ENCODE data around the gene ADPRHL1. TPM values are rescaled to one million over a fixed set of nuclear protein-coding genes. Genes with fewer than 3 reads are reported as not detected.
"Not testable (repeated sequence)": the region's sequence is repeated elsewhere in the genome, so short reads cannot be mapped to it uniquely, and the experiment has no call there.

ADPRHL1 gene
- total RNA-seq, 1 donor from 2014 or later, result 2.8 TPM

- no peaks in the 10 kb centered on the region for H3K9me3 Mint-ChIP-seq
- no peak overlapping the region for H3K4me3 Mint-ChIP-seq
- peaks cover 9% of the 10 kb centered on the region for H3K4me1 Mint-ChIP-seq
- H3K27ac Mint-ChIP-seq (ENCODE audit: unreplicated experiment), result no peak overlapping the region
- no peaks in the 10 kb centered on the region for H3K27me3 Mint-ChIP-seq (ENCODE audit: low read depth)
- peaks cover 2% of the 10 kb centered on the region for H3K36me3 Mint-ChIP-seq (ENCODE audit: low read depth)
- no peak for DNase-seq (ENCODE audit: low read depth, low spot score)
- no peak for TF ChIP-seq CTCF (conservative IDR thresholded peaks at IDR 0.05)
Observed at GRCh38 chr13:113454936-113455335, 1.6 kb upstream of the ADPRHL1 start.

GRCh38 chr13:113452466-113452865, 822 bp downstream of the ADPRHL1 start:
- H3K27me3 Mint-ChIP-seq (ENCODE audit: low read depth), result no peaks in the 10 kb centered on the region
- no peak for TF ChIP-seq CTCF (conservative IDR thresholded peaks at IDR 0.05)
- H3K27ac Mint-ChIP-seq (ENCODE audit: unreplicated experiment), result no peak overlapping the region
- H3K4me3 Mint-ChIP-seq, result no peak overlapping the region
- peaks cover 7% of the 10 kb centered on the region for H3K36me3 Mint-ChIP-seq (ENCODE audit: low read depth)
- H3K9me3 Mint-ChIP-seq, result no peaks in the 10 kb centered on the region
- no peak for DNase-seq (ENCODE audit: low read depth, low spot score)
- peaks cover 9% of the 10 kb centered on the region for H3K4me1 Mint-ChIP-seq

- Mint-ChIP-seq H3K27me3 (ENCODE audit: low read depth) (no peaks in the 10 kb centered on the region), H3K27ac (ENCODE audit: unreplicated experiment) (no peak overlapping the region), H3K9me3 (no peaks in the 10 kb centered on the region), H3K36me3 (ENCODE audit: low read depth) (peaks cover 9% of the 10 kb centered on the region), H3K4me3 (no peak overlapping the region), H3K4me1 (peaks cover 9% of the 10 kb centered on the region)
- DNase-seq (ENCODE audit: low read depth, low spot score), result no peak
- no peak for TF ChIP-seq CTCF (conservative IDR thresholded peaks at IDR 0.05)
Observed at GRCh38 chr13:113451951-113452421, 1.3 kb downstream of the ADPRHL1 start.

- DNase-seq (ENCODE audit: low read depth, low spot score); H3K9me3 Mint-ChIP-seq; H3K27me3 Mint-ChIP-seq (ENCODE audit: low read depth); H3K4me1 Mint-ChIP-seq; H3K4me3 Mint-ChIP-seq; H3K36me3 Mint-ChIP-seq (ENCODE audit: low read depth): not testable (repeated sequence)
- H3K27ac Mint-ChIP-seq (ENCODE audit: unreplicated experiment), result peak overlapping the region; percentile 31
- TF ChIP-seq CTCF (conservative IDR thresholded peaks at IDR 0.05), result peak; percentile 48
Observed at GRCh38 chr13:113450861-113451620, 2.2 kb downstream of the ADPRHL1 start.

- H3K27ac Mint-ChIP-seq (ENCODE audit: unreplicated experiment), result peak overlapping the region; percentile 31
- not testable (repeated sequence) for H3K36me3 Mint-ChIP-seq (ENCODE audit: low read depth); H3K9me3 Mint-ChIP-seq; DNase-seq (ENCODE audit: low read depth, low spot score); H3K27me3 Mint-ChIP-seq (ENCODE audit: low read depth); H3K4me3 Mint-ChIP-seq; H3K4me1 Mint-ChIP-seq
Observed at GRCh38 chr13:113450348-113450744, 2.9 kb downstream of the ADPRHL1 start.

GRCh38 chr13:113449693-113450347, 3.5 kb downstream of the ADPRHL1 start:
- Mint-ChIP-seq H3K9me3 (no peaks in the 10 kb centered on the region), H3K4me1 (peaks cover 9% of the 10 kb centered on the region), H3K27me3 (ENCODE audit: low read depth) (no peaks in the 10 kb centered on the region), H3K36me3 (ENCODE audit: low read depth) (peaks cover 7% of the 10 kb centered on the region), H3K27ac (ENCODE audit: unreplicated experiment) (no peak overlapping the region), H3K4me3 (no peak overlapping the region)
- no peak for DNase-seq (ENCODE audit: low read depth, low spot score)
- no peak for TF ChIP-seq CTCF (conservative IDR thresholded peaks at IDR 0.05)

Data from neural crest cell (in vitro differentiated cells).